Parathyroid adenoma (tissue), 2 donors: ENCODE data around the gene NOCT.
A peak's percentile ranks its signal among the peaks of the same experiment; 100 is the strongest.

Source experiments
- H2AFZ ChIP-seq: fragments of 300-600 bp; sonication (generic); one replicate; pipeline ENCODE4 v1.7.0; 2017; ENCODE audit warnings: antibody characterized with exemption, mild to moderate bottlenecking
- H3K27ac ChIP-seq: fragments of 300-600 bp; sonication (generic); one replicate; pipeline ENCODE4 v1.7.0; 2017
- H3K27me3 ChIP-seq: fragments of 300-600 bp; sonication (generic); one replicate; pipeline ENCODE4 v1.7.0; 2017; ENCODE audit warnings: low read length; ENCODE audit not compliant: control insufficient read depth, insufficient read depth
- H3K36me3 ChIP-seq: fragments of 300-600 bp; sonication (generic); one replicate; pipeline ENCODE4 v1.7.0; 2017; ENCODE audit warnings: low read length; ENCODE audit not compliant: control insufficient read depth, insufficient read depth
- H3K4me1 ChIP-seq: fragments of 300-600 bp; sonication (generic); one replicate; pipeline ENCODE4 v1.7.0; 2017; ENCODE audit warnings: control low read depth
- H3K4me2 ChIP-seq: fragments of 300-600 bp; sonication (generic); one replicate; pipeline ENCODE4 v1.7.0; 2017; ENCODE audit warnings: low read length
- H3K4me3 ChIP-seq: fragments of 300-600 bp; sonication (generic); one replicate; pipeline ENCODE4 v1.7.0; 2017; ENCODE audit warnings: low read depth, low read length
- H3K79me2 ChIP-seq: fragments of 300-600 bp; sonication (generic); one replicate; pipeline ENCODE4 v1.7.0; 2017; ENCODE audit warnings: control low read depth
- H3K9ac ChIP-seq: fragments of 300-600 bp; sonication (generic); one replicate; pipeline ENCODE4 v1.7.0; 2017; ENCODE audit warnings: mild to moderate bottlenecking
- H3K9me3 ChIP-seq: fragments of 300-600 bp; sonication (generic); one replicate; pipeline ENCODE4 v1.7.0; 2017; ENCODE audit warnings: low read length; ENCODE audit not compliant: control insufficient read depth
- TF ChIP-seq, protein P1 (sequence below): fragments of 300-600 bp; sonication (generic); IDR thresholded peaks from one replicate; pipeline ENCODE4 v1.7.0; 2017; ENCODE audit warnings: antibody characterized with exemption, mild to moderate bottlenecking
- donor health status: primary hyperparathyroidism.

NOCT gene

DNA sequence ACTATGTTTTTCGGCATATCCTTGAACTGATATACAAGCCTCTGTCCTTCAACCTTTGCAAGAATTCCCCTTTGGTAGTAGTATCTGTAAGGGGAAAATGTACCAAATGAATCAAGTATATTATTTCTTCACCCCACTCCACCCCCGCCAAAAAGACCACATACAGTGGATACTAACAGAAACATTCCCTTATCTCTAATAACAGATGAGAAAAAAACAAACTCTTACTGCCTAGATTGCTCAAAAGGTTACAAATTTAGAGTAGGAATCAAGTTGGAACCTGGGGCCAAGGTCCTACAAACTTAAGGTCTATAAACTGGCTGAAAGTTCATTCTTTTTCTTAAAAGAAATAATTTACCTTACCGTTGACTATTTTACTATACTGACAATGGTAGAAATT is 45.0 kb downstream of the NOCT start:
- Histone ChIP-seq H3K4me3 (no peak overlapping the region), H3K27me3 (no peaks in the 10 kb centered on the region), H3K36me3 (no peaks in the 10 kb centered on the region), H3K4me2 (no peak overlapping the region), H3K27ac (no peak overlapping the region), H2AFZ (no peak overlapping the region), H3K4me1 (no peaks in the 10 kb centered on the region), H3K9me3 (no peaks in the 10 kb centered on the region), H3K79me2 (no peaks in the 10 kb centered on the region), H3K9ac (no peak overlapping the region)
- TF ChIP-seq, protein P1, sequence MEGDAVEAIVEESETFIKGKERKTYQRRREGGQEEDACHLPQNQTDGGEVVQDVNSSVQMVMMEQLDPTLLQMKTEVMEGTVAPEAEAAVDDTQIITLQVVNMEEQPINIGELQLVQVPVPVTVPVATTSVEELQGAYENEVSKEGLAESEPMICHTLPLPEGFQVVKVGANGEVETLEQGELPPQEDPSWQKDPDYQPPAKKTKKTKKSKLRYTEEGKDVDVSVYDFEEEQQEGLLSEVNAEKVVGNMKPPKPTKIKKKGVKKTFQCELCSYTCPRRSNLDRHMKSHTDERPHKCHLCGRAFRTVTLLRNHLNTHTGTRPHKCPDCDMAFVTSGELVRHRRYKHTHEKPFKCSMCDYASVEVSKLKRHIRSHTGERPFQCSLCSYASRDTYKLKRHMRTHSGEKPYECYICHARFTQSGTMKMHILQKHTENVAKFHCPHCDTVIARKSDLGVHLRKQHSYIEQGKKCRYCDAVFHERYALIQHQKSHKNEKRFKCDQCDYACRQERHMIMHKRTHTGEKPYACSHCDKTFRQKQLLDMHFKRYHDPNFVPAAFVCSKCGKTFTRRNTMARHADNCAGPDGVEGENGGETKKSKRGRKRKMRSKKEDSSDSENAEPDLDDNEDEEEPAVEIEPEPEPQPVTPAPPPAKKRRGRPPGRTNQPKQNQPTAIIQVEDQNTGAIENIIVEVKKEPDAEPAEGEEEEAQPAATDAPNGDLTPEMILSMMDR: no peak

DNA sequence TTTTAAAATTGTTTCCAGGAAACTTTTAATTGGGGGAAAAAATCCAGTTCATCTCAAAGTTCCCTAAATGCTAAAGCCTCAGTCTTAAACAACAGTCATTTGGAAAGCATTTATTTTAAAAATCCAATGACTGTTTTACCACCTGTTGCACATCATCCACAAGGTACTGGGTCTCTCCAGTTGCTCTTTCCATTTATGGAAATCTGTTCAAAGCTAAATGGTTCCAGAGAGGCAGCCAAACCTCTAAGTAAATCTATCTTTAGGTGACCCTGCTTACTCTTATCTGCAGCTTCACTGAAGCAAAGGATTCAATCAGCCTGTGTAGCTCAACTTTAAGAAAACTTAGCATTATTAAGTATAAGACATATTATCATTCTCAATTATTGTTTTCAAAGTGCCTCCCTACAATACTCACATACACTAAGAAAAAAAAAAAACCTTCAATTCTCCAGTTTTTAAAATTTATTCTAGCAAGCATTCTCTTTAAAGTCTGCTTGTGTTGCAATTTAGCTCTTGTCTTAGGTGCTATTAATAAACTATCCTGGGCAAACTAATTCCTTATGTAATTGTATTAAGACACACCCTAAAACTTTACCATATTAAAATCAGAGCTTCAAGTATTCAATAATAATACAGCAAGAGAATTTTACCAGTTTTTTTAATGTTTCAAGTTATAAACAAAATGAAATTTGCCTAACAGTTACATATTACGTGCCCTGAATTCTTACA is 60.6 kb downstream of the NOCT start:
- TF ChIP-seq, protein P1: no peak
- H3K9ac ChIP-seq: no peak overlapping the region
- H3K27me3 ChIP-seq: no peaks in the 10 kb centered on the region
- no peak overlapping the region for H3K4me3 ChIP-seq
- peak overlapping the region; percentile 43 for H3K4me2 ChIP-seq
- H3K27ac ChIP-seq: no peak overlapping the region
- no peaks in the 10 kb centered on the region for H3K9me3 ChIP-seq
- peaks cover 17% of the 10 kb centered on the region for H3K79me2 ChIP-seq
- no peak overlapping the region for H2AFZ ChIP-seq
- no peaks in the 10 kb centered on the region for H3K4me1 ChIP-seq
- H3K36me3 ChIP-seq: no peaks in the 10 kb centered on the region

DNA sequence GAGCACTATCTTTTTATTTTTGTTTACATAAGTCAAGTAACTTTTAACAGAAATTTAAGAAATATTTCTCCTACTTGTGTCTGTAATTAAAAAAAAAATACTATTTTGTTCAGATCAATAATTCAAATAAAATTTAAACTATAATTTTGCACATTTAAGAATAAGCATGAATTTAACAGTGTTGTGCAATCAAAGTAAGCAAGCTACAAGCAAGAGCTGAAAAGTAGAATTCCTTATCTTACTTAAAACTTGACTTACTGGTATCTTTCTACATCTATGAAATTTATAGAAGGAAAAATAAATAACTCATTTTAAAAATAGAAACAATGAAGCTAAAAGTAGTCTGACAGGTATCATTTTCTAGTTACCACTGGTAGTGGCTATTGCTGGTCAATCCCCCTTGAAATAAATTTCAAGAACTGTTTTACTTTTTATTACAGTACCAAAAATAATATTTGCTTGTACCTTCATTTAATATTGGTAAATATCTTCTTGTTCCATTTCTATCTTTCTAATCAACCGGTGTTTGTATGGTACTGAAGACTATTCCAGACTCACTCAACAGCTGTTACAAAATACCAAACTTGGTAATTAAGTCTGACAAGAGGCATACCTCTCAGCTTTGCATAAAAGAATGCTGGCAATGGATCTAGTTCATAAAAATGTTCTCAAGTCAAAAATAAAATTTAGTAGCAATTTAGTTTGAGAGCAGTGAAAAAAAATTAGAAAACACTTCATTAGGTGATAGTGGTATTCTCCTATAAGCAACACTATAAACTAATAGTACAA is 62.2 kb downstream of the NOCT start:
- Histone ChIP-seq H3K9me3 (no peaks in the 10 kb centered on the region), H3K27me3 (no peaks in the 10 kb centered on the region), H3K4me2 (no peak overlapping the region), H3K36me3 (no peaks in the 10 kb centered on the region), H3K4me1 (peaks cover 5% of the 10 kb centered on the region), H3K79me2 (peaks cover 14% of the 10 kb centered on the region), H3K9ac (no peak overlapping the region), H3K27ac (no peak overlapping the region), H3K4me3 (no peak overlapping the region), H2AFZ (no peak overlapping the region)
- TF ChIP-seq, protein P1: no peak

DNA sequence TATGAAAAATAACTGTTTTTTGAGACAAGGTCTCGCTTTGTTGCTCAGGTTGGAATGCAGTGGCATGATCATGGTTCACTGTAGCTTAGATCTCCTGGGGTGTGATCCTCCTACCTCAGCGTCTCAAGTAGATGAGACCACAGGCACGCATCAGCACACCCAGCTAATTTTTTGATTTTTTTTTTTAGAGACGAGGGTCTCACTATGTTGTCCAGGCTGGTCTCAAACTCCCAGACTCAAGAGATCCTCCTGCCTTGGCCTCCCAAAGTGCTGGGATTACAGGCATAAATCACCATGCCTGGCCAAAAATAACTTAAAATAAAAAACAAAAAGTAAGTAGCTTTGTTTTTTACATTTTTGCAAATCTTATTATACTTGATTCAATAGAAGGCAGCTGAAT is 63.3 kb downstream of the NOCT start:
- no peaks in the 10 kb centered on the region for H3K36me3 ChIP-seq
- no peak overlapping the region for H3K4me2 ChIP-seq
- H3K27me3 ChIP-seq: no peaks in the 10 kb centered on the region
- TF ChIP-seq, protein P1: no peak
- no peaks in the 10 kb centered on the region for H3K9me3 ChIP-seq
- peaks cover 11% of the 10 kb centered on the region for H3K79me2 ChIP-seq
- no peak overlapping the region for H3K27ac ChIP-seq
- peaks cover 5% of the 10 kb centered on the region for H3K4me1 ChIP-seq
- H3K9ac ChIP-seq: no peak overlapping the region
- no peak overlapping the region for H2AFZ ChIP-seq
- H3K4me3 ChIP-seq: no peak overlapping the region
